LHCN-M2 (cell line): ENCODE data around the gene EPS8L2. TPM values are rescaled to one million over a fixed set of nuclear protein-coding genes. Genes with fewer than 3 reads are reported as not detected.
"Not testable (repeated sequence)": the region's sequence is repeated elsewhere in the genome, so short reads cannot be mapped to it uniquely, and the experiment has no call there.

Experiments
- DNase-seq: peaks from one replicate; pipeline ENCODE4 v3.0.0-alpha.2; 2012; ENCODE audit warnings: low read depth
- total RNA-seq: library from RNA; depleted of rRNA; stranded (reverse); fragments of >200 nt; gene quantifications from 2 replicates; pipeline ENCODE4 v1.2.3, GENCODE V29; 2014

EPS8L2 gene
- total RNA-seq, 1 experiment from 2014 or later, result 10.9 TPM

DNA sequence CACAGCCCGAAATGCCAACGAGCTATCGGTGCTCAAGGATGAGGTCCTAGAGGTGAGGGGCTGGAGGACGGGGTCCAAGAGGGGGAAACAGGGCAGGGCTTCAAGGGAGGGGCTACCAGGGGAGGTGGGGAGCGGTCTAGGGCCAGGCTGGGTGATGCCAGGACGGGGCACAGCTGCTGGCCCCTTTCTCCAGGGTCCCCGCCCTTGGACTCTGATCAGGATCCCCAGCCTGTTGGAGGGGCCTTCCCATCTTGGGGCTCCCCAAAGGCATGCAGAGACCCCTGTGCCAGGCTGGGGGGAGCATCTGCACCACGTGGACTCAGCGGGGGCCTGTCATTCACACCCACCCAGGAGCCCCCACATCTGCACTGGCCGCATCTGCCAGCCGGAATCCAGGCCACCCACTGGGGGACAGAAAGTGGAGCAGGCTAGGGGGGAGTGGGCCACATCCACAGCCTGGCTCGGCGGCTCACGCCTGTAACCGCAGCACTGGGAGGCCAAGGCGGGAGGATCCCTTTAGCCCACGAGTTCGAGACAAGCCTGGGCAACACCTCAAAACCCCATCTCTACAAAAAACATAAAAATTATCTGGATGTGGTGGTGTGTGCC lies 18.9 kb downstream of the EPS8L2 start:
- no peak for DNase-seq

DNA sequence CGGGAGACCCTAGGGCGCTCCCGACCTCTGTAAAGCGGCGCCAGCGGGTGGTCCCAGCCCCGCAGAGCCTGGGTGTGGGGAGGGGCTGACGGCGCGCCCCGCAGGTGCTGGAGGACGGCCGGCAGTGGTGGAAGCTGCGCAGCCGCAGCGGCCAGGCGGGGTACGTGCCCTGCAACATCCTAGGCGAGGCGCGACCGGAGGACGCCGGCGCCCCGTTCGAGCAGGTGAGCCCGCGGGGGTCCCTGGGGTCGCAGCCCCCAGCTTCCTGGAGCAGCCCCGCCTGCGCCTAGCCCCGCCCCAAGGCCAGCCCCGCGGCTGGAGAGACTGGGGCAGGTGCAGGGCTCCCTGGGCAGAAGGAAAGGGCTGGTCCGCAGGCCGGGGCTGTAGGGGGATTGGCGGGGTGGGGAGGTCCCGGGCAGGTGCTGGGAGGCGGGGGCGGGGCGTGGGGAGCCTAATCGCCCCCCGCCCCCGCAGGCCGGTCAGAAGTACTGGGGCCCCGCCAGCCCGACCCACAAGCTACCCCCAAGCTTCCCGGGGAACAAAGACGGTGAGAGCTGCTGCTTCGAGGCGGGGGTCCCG lies 19.7 kb downstream of the EPS8L2 start:
- no peak for DNase-seq

DNA sequence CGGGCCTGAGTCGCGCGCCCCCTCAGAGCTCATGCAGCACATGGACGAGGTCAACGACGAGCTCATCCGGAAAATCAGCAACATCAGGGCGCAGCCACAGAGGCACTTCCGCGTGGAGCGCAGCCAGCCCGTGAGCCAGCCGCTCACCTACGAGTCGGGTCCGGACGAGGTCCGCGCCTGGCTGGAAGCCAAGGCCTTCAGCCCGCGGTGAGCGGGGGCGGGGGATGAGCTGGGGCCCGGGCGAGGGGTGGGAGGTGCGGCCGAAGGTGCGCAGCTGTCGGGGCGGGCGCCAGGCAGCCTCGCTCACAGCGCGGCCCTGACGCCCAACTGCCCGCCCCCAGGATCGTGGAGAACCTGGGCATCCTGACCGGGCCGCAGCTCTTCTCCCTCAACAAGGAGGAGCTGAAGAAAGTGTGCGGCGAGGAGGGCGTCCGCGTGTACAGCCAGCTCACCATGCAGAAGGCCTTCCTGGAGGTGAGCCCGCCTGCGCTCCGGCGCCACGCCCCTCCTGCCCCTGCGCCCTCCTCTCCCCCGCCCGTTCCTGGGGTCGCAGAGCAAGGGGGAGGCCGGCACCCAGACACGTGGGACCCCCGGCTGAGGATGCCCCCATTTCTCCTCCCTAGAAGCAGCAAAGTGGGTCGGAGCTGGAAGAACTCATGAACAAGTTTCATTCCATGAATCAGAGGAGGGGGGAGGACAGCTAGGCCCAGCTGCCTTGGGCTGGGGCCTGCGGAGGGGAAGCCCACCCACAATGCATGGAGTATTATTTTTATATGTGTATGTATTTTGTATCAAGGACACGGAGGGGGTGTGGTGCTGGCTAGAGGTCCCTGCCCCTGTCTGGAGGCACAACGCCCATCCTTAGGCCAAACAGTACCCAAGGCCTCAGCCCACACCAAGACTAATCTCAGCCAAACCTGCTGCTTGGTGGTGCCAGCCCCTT lies 20.5 kb downstream of the EPS8L2 start:
- DNase-seq, result no peak

DNA sequence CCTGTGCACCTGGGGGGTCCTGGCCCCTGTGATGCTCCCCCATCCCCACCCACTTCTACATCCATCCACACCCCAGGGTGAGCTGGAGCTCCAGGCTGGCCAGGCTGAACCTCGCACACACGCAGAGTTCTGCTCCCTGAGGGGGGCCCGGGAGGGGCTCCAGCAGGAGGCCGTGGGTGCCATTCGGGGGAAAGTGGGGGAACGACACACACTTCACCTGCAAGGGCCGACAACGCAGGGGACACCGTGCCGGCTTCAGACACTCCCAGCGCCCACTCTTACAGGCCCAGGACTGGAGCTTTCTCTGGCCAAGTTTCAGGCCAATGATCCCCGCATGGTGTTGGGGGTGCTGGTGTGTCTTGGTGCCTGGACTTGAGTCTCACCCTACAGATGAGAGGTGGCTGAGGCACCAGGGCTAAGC lies 21.3 kb downstream of the EPS8L2 start:
- no peak for DNase-seq

DNA sequence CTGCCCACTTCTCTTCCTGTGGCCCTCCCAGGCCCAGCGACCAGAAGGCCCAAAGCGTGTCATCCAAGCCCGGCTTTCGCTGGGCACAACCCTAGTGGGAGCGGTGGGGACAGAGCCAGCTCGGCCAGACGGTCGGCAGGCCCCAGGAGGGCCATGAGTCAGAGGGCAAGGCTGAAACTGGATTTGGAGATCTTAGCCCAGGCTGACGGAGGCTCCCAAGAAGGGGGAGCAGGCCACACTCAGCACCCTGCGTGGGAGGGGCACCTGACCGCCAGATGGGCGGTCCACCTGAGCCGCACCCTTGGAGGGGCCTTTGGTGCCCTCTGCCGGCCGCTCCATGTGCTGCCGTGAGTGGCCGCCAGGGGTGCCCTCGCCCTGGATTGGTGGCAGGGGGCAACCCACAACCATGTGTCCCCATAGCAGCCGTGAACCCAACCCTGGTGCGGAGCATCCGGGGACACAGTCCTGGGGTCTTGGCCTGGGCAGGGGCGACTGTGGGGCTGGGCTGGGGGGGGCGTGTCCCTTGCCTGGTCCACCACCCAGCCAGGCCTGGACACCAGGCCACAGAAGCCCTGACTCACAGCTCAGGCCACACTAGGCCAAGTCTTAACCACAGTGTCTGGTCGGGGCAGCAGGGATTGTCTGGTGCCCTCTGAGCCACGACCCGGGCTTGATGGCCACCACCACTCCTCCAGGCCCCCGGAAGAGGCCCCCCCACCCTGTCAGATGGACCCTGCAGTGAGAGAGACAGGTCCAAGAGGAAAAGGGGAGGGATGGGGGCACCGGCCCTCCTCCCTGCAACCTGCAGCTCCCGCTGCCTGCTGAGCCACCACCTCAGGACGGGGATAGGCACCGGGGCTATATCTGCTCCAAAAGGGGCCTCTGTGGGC lies 22.1 kb downstream of the EPS8L2 start:
- peak; percentile 91 for DNase-seq

DNA sequence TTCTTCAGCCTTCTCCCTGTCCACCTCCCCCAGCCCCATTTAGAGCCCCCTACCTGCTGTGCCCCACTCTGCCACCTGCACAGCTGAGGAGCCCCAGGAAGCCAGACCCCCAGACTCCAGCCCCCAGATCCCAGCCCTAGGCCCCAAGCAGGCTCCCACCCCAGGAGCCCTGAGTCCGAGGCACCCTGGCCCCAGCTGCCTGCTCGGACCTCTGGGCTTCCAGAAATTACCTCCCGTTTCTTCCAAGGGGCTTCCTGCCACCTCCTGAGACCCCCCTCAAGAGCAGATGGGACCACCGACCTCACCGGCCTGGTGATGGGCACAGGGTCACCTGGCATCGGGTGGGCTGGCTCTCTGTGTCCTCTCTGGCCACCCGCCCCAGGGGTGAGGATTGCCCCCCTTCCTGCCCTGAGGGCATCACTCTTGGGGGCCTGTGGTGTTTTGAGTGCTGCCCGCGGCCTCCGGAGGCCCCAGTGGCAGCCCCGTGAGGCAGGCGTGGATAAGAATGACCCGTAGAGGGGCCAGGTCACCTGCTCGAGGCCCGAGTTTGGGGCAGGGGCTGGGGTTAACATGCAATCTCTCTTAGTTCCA lies 23.0 kb downstream of the EPS8L2 start:
- DNase-seq, result no peak

DNA sequence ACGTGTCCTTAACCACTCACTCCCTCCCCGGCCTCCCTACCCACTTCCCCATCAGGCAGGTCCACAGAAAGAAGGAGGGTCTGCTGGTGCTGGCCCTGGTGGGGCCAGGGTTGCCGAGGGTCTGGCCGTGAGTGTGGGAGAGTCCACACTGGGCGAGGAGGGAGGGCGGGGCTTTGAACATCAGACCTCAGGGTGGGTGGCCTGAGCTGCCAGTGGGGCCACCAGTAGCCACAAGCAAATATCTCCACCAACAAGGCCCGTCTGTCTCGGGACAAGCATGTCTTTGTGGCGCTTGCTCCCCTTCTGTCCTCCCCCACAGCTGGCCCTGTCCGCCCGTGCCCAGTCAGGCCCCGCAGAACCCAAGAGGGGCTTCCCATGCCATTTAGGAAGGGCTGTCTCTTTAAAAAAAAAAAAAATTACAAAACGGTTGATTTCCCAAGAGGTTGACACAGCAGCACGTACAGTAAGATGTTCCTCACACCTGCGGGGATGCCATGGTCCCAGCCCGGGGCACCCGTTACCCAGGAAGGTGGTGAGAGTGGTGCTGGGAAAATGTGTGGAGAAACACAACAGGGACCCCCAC lies 23.6 kb downstream of the EPS8L2 start:
- no peak for DNase-seq

DNA sequence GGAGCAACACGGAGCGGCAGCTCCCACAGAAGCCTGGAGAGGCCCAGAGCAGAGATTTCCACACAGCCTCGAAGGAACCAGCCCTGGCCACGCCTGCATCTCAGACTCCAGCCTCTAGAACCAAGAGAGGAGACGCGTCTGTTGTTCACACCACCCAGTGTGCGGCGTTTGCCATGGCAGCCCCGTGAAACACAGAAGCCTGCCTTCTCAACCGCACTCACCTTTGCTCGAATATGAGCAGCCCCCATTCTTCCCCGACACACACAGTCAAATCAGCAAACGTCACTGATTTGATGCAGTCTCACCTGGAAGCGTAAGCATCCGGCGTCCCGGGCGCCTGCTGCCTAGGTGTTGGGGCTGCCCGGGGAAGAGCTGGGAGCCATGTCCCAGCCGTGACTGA lies 27.0 kb downstream of the EPS8L2 start:
- no peak for DNase-seq

DNA sequence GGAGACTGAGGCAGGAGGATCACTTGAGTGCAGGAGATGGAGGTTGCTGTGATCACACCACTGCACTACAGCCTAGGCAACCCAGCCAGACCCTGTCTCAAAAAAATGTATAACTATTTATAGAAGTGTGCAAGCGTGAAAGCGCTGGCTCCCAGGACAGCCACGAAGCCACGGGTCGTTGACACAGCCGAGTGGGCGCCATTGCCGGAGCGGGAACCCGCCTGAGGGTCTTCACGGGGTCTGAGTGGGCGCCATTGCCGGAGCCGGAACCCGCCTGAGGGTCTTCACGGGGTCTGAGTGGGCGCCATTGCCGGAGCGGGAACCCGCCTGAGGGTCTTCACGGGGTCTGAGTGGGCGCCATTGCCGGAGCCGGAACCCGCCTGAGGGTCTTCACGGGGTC lies 28.5 kb downstream of the EPS8L2 start:
- not testable (repeated sequence) for DNase-seq

DNA sequence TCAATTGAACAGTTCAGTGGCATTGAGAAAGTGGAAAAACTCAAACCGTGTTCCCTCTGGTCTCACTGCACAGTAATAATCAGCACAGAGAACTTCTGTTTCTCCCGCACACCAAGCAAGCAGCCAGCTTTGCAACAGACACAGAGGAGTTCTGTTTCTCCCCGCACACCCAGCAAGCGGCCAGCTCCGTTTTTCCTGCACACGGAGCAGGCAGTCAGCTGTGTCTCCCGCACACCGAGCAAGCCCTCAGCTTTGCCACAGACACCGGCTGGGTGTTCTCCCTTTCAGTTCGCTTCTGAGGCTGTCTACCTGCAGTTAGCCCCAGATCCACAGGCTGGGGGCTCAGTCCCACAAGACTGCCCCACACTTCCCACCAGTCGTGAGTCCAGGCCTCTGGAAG lies 31.3 kb downstream of the EPS8L2 start:
- no peak for DNase-seq

DNA sequence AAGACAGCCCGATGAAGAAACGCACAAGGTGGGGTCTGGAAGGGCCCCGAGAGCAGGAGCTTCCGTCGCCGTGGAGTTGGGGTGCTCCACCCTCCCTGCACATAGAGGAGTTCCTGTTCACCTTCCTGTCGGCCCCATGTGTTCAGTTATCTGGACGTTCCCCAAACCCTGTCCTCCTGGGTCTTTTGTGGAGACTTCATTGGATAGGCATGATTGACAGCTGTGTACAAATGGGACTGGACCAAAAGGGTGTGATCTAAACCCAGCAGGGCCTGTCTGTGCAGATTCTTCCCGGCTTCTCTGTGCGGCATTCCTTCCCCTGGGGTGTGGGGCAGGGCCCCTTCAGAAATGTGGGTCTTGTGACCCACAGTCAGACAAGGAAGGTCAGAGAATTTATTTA lies 31.9 kb downstream of the EPS8L2 start:
- DNase-seq, result not testable (repeated sequence)

DNA sequence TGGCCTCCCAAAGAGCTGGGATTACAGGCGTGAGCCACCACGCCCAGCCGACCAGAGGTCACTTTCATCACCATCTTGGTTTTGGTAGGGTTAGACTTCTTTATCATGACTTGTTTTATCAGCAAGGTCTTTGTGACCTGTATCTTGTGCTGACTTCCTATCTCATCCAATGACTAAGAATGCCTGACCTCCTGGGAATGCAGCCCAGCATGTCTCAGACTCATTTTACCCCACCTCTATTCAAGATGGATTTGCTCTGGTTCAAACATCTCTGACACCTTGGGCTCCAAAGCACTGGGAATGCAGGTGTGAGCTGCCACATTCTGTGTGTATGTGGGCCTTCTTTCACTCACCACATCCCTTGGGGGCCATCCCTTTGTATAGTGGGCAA lies 36.1 kb downstream of the EPS8L2 start:
- DNase-seq, result no peak

DNA sequence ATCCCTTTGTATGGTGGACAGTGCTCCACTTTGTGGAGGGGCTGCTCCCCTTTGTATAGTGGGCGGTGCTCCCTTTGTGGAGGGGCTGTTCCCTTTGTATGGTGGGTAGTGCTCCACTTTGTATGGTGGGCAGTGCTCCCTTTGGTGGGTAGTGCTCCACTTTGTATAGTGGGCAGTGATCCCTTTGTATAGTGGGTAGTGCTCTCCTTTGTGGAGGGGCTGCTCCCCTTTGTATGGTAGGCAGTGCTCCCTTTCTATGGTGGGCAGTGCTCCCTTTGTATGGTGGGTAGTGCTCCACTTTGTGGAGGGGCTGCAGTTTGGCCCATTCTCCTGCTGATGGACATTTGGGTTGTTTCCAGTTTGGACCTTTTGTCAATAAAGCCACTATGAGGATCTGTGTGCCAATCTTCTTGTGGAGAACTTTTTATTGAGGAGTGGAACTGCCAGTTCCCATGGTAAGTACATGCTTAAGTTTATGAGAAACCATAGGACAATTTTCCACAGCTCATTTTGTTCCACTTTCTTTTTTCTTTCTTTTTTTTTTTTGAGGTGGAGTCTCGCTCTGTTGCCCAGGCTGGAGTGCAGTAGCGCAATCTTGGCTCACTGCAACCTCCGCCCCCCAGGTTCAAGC lies 36.7 kb downstream of the EPS8L2 start:
- no peak for DNase-seq

DNA sequence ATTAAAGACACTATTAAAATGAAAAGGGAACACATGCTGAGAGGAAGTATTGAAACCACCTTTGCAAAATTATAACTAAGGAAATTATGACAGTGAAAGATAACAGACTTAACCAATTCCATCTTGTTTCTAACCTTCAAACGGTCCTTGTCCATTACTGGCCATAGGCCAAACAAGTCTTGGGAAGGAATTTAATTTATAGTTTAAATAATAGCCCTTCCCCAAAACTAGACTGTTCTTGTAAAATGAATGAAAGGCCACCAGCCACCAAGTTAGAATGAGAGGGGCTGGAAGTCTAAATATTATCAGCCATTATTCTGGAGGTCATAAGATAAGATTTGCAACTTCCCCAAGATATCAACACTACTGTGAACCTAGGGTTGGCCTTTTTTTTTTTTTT lies 39.4 kb downstream of the EPS8L2 start:
- no peak for DNase-seq

DNA sequence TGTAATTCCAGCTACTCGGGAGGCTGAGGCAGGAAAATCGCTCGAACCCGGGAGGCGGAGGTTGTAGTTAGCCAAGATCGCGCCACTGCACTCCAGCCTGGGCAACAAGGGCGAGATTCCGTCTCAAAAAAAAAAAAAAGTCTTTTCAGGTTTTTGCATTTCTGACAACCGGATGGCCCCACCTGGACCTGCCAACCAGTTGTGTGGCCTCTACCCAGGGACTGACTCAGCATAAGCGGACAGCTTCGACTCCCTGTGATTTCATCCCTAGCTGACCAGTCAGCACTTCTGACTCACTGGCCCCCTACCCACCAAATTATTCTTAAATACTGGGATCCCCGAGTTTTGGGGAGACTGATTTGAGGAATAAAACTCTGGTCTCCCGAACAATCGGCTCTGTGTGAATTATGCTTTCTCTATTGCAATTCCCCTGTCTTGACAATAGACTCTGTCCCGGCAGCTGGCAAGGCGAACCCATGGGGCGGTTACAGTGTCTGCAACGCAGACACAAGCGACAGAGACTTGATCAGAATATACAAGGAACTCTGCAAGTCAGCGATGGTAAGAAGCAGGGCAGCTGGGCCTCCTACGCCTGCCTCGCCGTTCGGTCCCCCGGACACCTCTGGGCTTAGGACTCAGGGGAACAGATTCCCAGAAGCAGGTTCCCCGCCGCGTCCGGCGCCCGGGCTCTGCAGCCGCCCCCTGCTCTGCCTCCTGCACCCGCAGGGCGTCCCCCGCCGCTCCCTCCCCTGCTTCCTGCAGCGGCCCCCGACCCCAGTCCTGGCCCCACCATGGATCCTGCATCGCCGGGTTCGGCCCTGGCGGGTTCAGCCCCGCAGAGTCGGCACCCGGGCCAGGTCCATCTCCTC lies 40.5 kb downstream of the EPS8L2 start:
- no peak for DNase-seq

DNA sequence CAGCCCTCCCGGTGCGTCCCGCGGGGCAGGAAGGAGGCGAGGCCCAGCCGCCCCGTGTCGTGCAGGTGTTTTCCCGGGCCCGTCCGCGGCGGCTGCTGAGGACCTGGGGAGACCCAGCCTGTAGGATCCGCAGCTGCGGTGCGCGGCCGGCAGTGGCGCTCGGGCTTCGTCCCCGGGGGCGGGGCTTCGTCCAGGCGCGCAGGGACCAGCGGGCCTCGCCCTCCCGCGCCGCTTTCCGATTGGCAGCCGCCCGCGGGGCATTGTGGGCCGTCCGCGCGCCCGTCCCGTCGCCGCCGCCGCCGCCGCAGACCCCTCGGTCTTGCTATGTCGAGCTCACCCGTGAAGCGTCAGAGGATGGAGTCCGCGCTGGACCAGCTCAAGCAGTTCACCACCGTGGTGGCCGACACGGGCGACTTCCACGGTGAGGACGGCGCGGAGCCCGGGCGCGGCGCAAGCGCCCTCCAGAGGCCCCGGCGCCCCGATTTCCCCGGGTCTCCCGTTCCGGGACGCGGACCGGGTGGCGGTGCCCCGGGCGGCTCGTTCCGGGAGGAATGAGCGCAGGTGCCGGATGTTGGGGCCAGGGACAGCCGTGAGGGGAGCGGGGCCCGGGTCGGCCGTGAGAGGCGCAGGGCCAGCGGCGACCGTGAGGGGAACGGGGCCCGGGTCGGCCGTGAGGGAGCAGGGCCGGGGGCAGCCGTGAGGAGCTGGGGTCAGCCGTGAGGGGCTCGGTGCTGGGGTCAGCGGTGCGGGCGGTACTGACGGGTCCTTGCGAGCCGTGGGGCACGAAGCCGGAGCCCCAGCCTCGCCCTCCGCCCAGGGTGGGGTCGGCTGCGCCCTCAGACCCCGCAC lies 41.4 kb downstream of the EPS8L2 start, which contains the start of gene TALDO1:
Gene TALDO1, plus strand, starts transcription at position 307 of the 849 bp plus-strand sequence. Its CDS starts 18 bp downstream, at position 325.
- DNase-seq, result peak; percentile 76

DNA sequence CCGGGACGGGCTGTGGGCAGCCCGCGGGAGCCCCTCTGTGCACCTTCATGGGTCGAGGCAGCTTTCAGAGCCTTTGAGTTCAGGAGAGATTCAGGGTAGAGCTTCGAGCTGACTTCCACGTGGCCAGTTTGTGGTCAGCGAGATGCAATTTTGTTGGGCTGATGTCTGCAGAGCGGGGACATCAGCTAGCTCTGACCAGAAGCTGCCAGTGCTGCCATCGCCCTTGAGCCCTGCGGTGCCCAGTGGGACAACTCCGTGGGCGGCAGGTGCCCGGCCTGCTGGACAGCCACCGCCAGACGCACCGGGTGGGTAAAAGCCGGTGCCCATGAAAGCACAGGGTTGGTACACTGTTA lies 42.0 kb downstream of the EPS8L2 start:
- DNase-seq, result no peak

DNA sequence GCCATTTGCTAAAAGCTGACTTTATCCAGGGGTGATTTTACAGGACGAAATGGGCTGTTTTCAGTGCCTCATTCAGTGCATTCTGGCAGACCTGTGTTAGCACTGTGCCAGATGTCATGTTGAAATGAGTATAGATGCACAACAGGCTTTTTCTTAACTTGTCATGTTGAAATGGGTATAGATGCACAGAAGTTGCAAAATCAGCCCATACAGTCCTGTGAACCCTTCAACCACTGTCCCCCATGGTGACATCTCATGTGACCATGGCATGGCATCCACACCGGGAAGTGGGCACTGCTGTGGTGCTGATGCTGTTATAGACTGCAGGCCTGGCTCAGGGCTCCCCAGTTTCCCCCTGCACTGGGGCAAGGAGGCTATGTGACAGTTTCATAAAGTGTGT lies 43.7 kb downstream of the EPS8L2 start:
- DNase-seq, result no peak
